GM12878 (cell line): Measurements from ENCODE around the gene TMEM114. TPM values are rescaled to one million over a fixed set of nuclear protein-coding genes. Genes with fewer than 3 reads are reported as not detected.

Experiments
- ATAC-seq: fragments of 200-7000 bp; cut with Tn5 transposase; 3 replicates; pipeline ENCODE4 v1.9.1; 2020; ENCODE audit warnings: mild to moderate bottlenecking, moderate library complexity
- BruUV-seq: library from RNA; stranded (reverse); fragments of 400-500 nt; replicated peaks from 2 replicates; lab custom pipeline; 2021; lab: Mats Ljungman, UMichigan
- CTCF ChIA-PET: fragments of 300-600 bp; sonication (Branson Sonifier 250); formaldehyde crosslinking; extraction: SDS; loops from one replicate; lab custom pipeline; 2021; ENCODE audit warnings: inconsistent platforms; lab: Yijun Ruan, JAX
- POLR2A ChIA-PET: fragments of 350-600 bp; formaldehyde crosslinking; extraction: SDS; loops from one replicate; lab custom pipeline; 2021; ENCODE audit warnings: inconsistent platforms; lab: Charles Lee
- RAD21 ChIA-PET: fragments of 300-600 bp; sonication (Branson Sonifier 250); formaldehyde crosslinking; loops from one replicate; lab custom pipeline; 2023; ENCODE audit warnings: antibody characterized with exemption; ENCODE audit not compliant: unreplicated experiment; lab: Charles Lee
- SMC1A ChIA-PET: fragments of 300-600 bp; sonication (Branson Sonifier 250); formaldehyde crosslinking; loops from one replicate; lab custom pipeline; 2023; ENCODE audit not compliant: unreplicated experiment, uncharacterized antibody; lab: Charles Lee
- DNase-seq: peaks from one replicate; pipeline ENCODE4 v3.0.0-alpha.2; 2011; ENCODE audit warnings: low read depth, low spot score
- FAIRE-seq: peaks from 3 replicates; lab custom pipeline; 2011; peaks lifted over from hg19 to GRCh38; lab: Jason Lieb, UNC
- H2AFZ ChIP-seq: 2 replicates; pipeline ENCODE4 v1.6.0; 2011; ENCODE audit warnings: low read depth, low read length, control low read depth; ENCODE audit not compliant: control insufficient read depth
- H3K27ac ChIP-seq: 2 replicates; pipeline ENCODE4 v1.5.1; 2011; ENCODE audit warnings: control low read depth; ENCODE audit not compliant: control insufficient read depth, insufficient read depth
- H3K27me3 ChIP-seq, 2 experiments: replicated peaks in 1 of 2; 2 replicates each; pipeline versions ENCODE4 v1.6.0 to v1.6.1; 2011; ENCODE audit warnings: low read length in 1 of 2; ENCODE audit not compliant: control insufficient read depth in 2 of 2, insufficient read depth in 2 of 2
- H3K36me3 ChIP-seq, 2 experiments: 2 replicates each; pipeline ENCODE4 v1.5.1; 2011; ENCODE audit warnings: low read length in 1 of 2; ENCODE audit not compliant: control insufficient read depth in 2 of 2, insufficient read depth in 2 of 2
- H3K4me1 ChIP-seq: 2 replicates; pipeline ENCODE4 v1.6.1; 2011; ENCODE audit warnings: mild to moderate bottlenecking, low read length, moderate library complexity, mixed read lengths; ENCODE audit not compliant: control insufficient read depth, insufficient read depth
- H3K4me2 ChIP-seq: 2 replicates; pipeline ENCODE4 v1.6.0; 2011; ENCODE audit warnings: control low read depth; ENCODE audit not compliant: control insufficient read depth, insufficient read depth
- H3K4me3 ChIP-seq: fragments of 200-600 bp; sonication (generic); 2 replicates; pipeline ENCODE4 v1.5.1; 2016
- H3K79me2 ChIP-seq: 2 replicates; pipeline ENCODE4 v1.6.0; 2011; ENCODE audit warnings: low read length; ENCODE audit not compliant: control insufficient read depth, insufficient read depth
- H3K9ac ChIP-seq: 2 replicates; pipeline ENCODE4 v1.8.0; 2011; ENCODE audit warnings: low read length, control low read depth, mixed read lengths; ENCODE audit not compliant: control insufficient read depth, insufficient read depth
- H3K9me3 ChIP-seq: replicated peaks from 3 replicates; pipeline ENCODE4 v1.5.1; 2011; ENCODE audit warnings: mild to moderate bottlenecking, low read length; ENCODE audit not compliant: control insufficient read depth, insufficient read depth
- H4K20me1 ChIP-seq: 2 replicates; pipeline ENCODE4 v1.6.0; 2011; ENCODE audit not compliant: control insufficient read depth, insufficient read depth
- WGBS: methylation state at CpG from one replicate; pipeline ENCODE4 v1.1.6; 2016; ENCODE audit warnings: low lambda C conversion rate; ENCODE audit not compliant: insufficient replicate concordance, insufficient coverage; ENCODE audit errors: missing lambda C conversion rate; 5-methylcytosine and 5-hydroxymethylcytosine counted together
- in situ Hi-C: fragments of 300-500 bp; cut with MboI; formaldehyde crosslinking; loops from 9 replicates; pipeline ENCODE4 v1.14.3; 2018; ENCODE audit warnings: mixed read lengths
- intact Hi-C: fragments of 100-400 bp; cut with micrococcal nuclease; formaldehyde crosslinking; loops from one replicate; pipeline ENCODE4 v1.14.2; 2022; ENCODE audit not compliant: unreplicated experiment
- polyA plus RNA-seq, 11 experiments: library from polyadenylated mRNA; depleted of rRNA in 4 of 11; unstranded in 6 of 11; stranded (reverse) in 5 of 11; fragments of >200 nt; fragmentation: Nextera tagmentation in 4 of 11; fragmentation: Illumina TruSeq in 1 of 11; extraction: Ambion mirVana in 4 of 11; extraction: Trizol in 1 of 11; gene quantifications; 1 replicate in 1 of 11; 2 replicates in 10 of 11; pipeline versions ENCODE4 v1.2.1 to v1.2.3, GENCODE V29; 2011 to 2016; ENCODE audit warnings: inconsistent platforms in 2 of 11, missing spikeins in 2 of 11, low read depth in 1 of 11
- total RNA-seq, 4 experiments: library from RNA; depleted of rRNA in 3 of 4; stranded (reverse); fragments of >200 nt in 3 of 4; fragmentation: Illumina TruSeq in 1 of 4; extraction: Trizol in 1 of 4; gene quantifications; 2 replicates each; pipeline versions ENCODE4 v1.2.1 to v1.2.3, GENCODE V29; 2013 to 2021
- TF ChIP-seq, protein P1 (sequence below): fragments of 450-650 bp; formaldehyde crosslinking; IDR thresholded peaks from 2 replicates; pipeline ENCODE4 v1.5.0; 2022; ENCODE audit warnings: mild to moderate bottlenecking, missing genetic modification characterization
- TF ChIP-seq, protein P2 (sequence below): fragments of 450-650 bp; IDR thresholded peaks from 2 replicates; pipeline ENCODE4 v1.6.1; 2018; ENCODE audit warnings: borderline replicate concordance, mild to moderate bottlenecking; ENCODE audit not compliant: partially characterized antibody

TMEM114 gene
- total and polyA plus RNA-seq, 10 of the 15 experiments (the other 5 are each of a cell fraction or from before 2014, with no cell fraction given): not detected

DNA sequence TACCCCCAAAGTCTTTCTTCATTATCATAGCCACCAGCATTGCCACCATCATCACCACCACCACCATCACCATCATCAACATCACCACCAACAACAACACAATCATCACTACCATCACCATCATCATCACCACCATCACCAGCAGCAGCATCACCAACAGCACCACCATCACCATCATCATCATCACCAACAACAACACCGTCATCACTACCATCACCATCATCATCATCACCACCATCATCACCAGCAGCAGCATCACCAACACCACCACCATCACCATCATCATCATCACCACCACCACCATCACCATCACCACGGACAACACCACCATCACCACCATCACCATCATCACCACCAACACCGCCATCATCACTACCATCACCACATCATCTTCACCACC, 500 bp upstream of the TMEM114 start:
- H3K4me1 ChIP-seq: no peaks in the 10 kb centered on the region
- DNase-seq (no peak), FAIRE-seq (no peak), ATAC-seq (no peak)
- WGBS: 30% methylated on average over 3 of the region's 3 CpGs
- TF ChIP-seq, protein P1, sequence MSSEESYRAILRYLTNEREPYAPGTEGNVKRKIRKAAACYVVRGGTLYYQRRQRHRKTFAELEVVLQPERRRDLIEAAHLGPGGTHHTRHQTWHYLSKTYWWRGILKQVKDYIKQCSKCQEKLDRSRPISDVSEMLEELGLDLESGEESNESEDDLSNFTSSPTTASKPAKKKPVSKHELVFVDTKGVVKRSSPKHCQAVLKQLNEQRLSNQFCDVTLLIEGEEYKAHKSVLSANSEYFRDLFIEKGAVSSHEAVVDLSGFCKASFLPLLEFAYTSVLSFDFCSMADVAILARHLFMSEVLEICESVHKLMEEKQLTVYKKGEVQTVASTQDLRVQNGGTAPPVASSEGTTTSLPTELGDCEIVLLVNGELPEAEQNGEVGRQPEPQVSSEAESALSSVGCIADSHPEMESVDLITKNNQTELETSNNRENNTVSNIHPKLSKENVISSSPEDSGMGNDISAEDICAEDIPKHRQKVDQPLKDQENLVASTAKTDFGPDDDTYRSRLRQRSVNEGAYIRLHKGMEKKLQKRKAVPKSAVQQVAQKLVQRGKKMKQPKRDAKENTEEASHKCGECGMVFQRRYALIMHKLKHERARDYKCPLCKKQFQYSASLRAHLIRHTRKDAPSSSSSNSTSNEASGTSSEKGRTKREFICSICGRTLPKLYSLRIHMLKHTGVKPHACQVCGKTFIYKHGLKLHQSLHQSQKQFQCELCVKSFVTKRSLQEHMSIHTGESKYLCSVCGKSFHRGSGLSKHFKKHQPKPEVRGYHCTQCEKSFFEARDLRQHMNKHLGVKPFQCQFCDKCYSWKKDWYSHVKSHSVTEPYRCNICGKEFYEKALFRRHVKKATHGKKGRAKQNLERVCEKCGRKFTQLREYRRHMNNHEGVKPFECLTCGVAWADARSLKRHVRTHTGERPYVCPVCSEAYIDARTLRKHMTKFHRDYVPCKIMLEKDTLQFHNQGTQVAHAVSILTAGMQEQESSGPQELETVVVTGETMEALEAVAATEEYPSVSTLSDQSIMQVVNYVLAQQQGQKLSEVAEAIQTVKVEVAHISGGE (CRISPR knock-in tag): no peak
- TF ChIP-seq, protein P2, sequence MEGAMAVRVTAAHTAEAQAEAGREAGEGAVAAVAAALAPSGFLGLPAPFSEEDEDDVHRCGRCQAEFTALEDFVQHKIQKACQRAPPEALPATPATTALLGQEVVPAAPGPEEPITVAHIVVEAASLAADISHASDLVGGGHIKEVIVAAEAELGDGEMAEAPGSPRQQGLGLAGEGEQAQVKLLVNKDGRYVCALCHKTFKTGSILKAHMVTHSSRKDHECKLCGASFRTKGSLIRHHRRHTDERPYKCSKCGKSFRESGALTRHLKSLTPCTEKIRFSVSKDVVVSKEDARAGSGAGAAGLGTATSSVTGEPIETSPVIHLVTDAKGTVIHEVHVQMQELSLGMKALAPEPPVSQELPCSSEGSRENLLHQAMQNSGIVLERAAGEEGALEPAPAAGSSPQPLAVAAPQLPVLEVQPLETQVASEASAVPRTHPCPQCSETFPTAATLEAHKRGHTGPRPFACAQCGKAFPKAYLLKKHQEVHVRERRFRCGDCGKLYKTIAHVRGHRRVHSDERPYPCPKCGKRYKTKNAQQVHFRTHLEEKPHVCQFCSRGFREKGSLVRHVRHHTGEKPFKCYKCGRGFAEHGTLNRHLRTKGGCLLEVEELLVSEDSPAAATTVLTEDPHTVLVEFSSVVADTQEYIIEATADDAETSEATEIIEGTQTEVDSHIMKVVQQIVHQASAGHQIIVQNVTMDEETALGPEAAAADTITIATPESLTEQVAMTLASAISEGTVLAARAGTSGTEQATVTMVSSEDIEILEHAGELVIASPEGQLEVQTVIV: peak; percentile 16
- CTCF ChIA-PET: no interaction called here
- POLR2A ChIA-PET: no interaction called here
- no TSS peak for BruUV-seq
- peaks cover 6 to 11% of the 10 kb centered on the region in 2 experiments; a peak in 3 of 4 replicates for H3K27me3 ChIP-seq
- no peak overlapping the region for H2AFZ ChIP-seq
- peaks cover 1% of the 10 kb centered on the region; the same call in 1 of the 3 replicates for H3K9me3 ChIP-seq
- no peak overlapping the region for H3K4me3 ChIP-seq
- no peaks in the 10 kb centered on the region for H3K79me2 ChIP-seq
- H3K27ac ChIP-seq: no peak overlapping the region
- H3K9ac ChIP-seq: no peak overlapping the region
- no peak overlapping the region for H3K4me2 ChIP-seq
- in situ Hi-C loops (no loop called here), intact Hi-C loops (no loop called here)
- RAD21 ChIA-PET: no interaction called here
- H4K20me1 ChIP-seq: no peaks in the 10 kb centered on the region
- no peaks in the 10 kb centered on the region for H3K36me3 ChIP-seq
- SMC1A ChIA-PET: no interaction called here
